K562 (cell line): Measurements from ENCODE around the gene ZC3H18. TPM values are rescaled to one million over a fixed set of nuclear protein-coding genes. Genes with fewer than 3 reads are reported as not detected.
A peak's percentile ranks its signal among the peaks of the same experiment; 100 is the strongest.

ENCODE experiments used
- BHLHE40 ChIP-seq: IDR thresholded peaks from 2 replicates; pipeline ENCODE4 v1.6.1; 2011; ENCODE audit warnings: low read length, improper control_type of control experiment
- ESRRA ChIP-seq: fragments of 450-650 bp; IDR thresholded peaks from 2 replicates; pipeline ENCODE4 v1.6.1; 2014; ENCODE audit warnings: low read depth, mild to moderate bottlenecking, moderate library complexity, borderline replicate concordance
- ESRRB ChIP-seq: fragments of 250-450 bp; sonication (Bioruptor Pico); IDR thresholded peaks from 2 replicates; pipeline ENCODE4 v1.5.0; 2020; ENCODE audit warnings: mild to moderate bottlenecking, moderate library complexity, borderline replicate concordance
- HSF4 ChIP-seq: fragments of 250-450 bp; sonication (Bioruptor Pico); IDR thresholded peaks from 2 replicates; pipeline ENCODE4 v2.1.2; 2022; ENCODE audit warnings: mild to moderate bottlenecking, moderate library complexity, borderline replicate concordance
- KAT8 ChIP-seq: fragments of 450-650 bp; IDR thresholded peaks from 2 replicates; pipeline ENCODE4 v1.6.1; 2016; ENCODE audit warnings: low read depth, mild to moderate bottlenecking
- MAZ ChIP-seq, 2 experiments: fragments of 450-650 bp in 1 of 2; sonication (generic) in 1 of 2; formaldehyde crosslinking; IDR thresholded peaks in 1 of 2; conservative IDR thresholded peaks in 1 of 2; 2 replicates each; pipeline versions ENCODE4 v1.4.0 to v1.5.0; 2020; ENCODE audit warnings: mild to moderate bottlenecking in 1 of 2, missing genetic modification reagents in 1 of 2
- NFIC ChIP-seq: fragments of 450-650 bp; IDR thresholded peaks from 2 replicates; pipeline ENCODE4 v1.6.1; 2017; ENCODE audit warnings: mild to moderate bottlenecking, inconsistent platforms
- PHB2 ChIP-seq: fragments of 450-650 bp; IDR thresholded peaks from 2 replicates; pipeline ENCODE4 v1.6.1; 2017; ENCODE audit warnings: low read depth
- PTBP1 ChIP-seq: fragments of 200-400 bp; formaldehyde crosslinking; IDR thresholded peaks from 2 replicates; pipeline ENCODE4 v1.6.1; 2017; ENCODE audit warnings: low read depth, low read length
- RAD21 ChIP-seq, 2 experiments: fragments of 250-450 bp in 1 of 2; fragments of 450-650 bp in 1 of 2; sonication (Bioruptor Pico) in 1 of 2; formaldehyde crosslinking in 1 of 2; IDR thresholded peaks in 1 of 2; conservative IDR thresholded peaks in 1 of 2; 2 replicates each; pipeline versions ENCODE4 v1.4.0 to v1.8.0; 2020 to 2022; ENCODE audit warnings: mild to moderate bottlenecking in 2 of 2, moderate library complexity in 1 of 2
- SMARCA4 ChIP-seq: fragments of 450-650 bp; IDR thresholded peaks from 2 replicates; pipeline ENCODE4 v1.6.1; 2016
- TCF3 ChIP-seq: sonication (generic); formaldehyde crosslinking; IDR thresholded peaks from 2 replicates; pipeline ENCODE4 v1.4.0; 2020; ENCODE audit warnings: mild to moderate bottlenecking, missing genetic modification reagents
- ZNF263 ChIP-seq: sonication (generic); formaldehyde crosslinking; IDR thresholded peaks from 2 replicates; pipeline ENCODE4 v1.8.0; 2022; ENCODE audit warnings: mild to moderate bottlenecking, missing genetic modification reagents, borderline replicate concordance
- polyA plus RNA-seq, 8 experiments: library from polyadenylated mRNA; depleted of rRNA in 4 of 8; stranded (reverse) in 5 of 8; unstranded in 3 of 8; fragments of >200 nt; fragmentation: Nextera tagmentation in 2 of 8; fragmentation: Illumina TruSeq in 1 of 8; extraction: Ambion mirVana in 2 of 8; extraction: Trizol in 1 of 8; gene quantifications; 2 replicates each; pipeline versions ENCODE4 v1.2.1 to v1.2.3, GENCODE V29; 2011 to 2014; ENCODE audit warnings: inconsistent platforms in 1 of 8, missing spikeins in 1 of 8
- total RNA-seq, 7 experiments: library from RNA; depleted of rRNA in 6 of 7; stranded (reverse); fragments of >200 nt in 6 of 7; fragmentation: Illumina TruSeq in 2 of 7; extraction: Trizol in 2 of 7; gene quantifications; 2 replicates each; pipeline versions ENCODE4 v1.2.1 to v1.2.3, GENCODE V29; 2011 to 2021; ENCODE audit warnings: low replicate concordance in 1 of 7
- TF ChIP-seq, protein P1 (sequence below): fragments of 250-450 bp; sonication (Bioruptor Pico); IDR thresholded peaks from 2 replicates; pipeline ENCODE4 v1.4.0; 2020
- TF ChIP-seq, protein P2 (sequence below): fragments of 250-450 bp; sonication (Bioruptor Pico); IDR thresholded peaks from 2 replicates; pipeline ENCODE4 v1.4.0; 2020; ENCODE audit warnings: borderline replicate concordance
- TF ChIP-seq, protein P3 (sequence below): fragments of 450-650 bp; IDR thresholded peaks from 2 replicates; pipeline ENCODE4 v1.6.1; 2018; ENCODE audit not compliant: partially characterized antibody

Gene ZC3H18
- total and polyA plus RNA-seq, 9 of the 15 experiments (the other 6 are each of a cell fraction or from before 2014, with no cell fraction given) = 1.7 to 88.7 (median 26.9) TPM

DNA sequence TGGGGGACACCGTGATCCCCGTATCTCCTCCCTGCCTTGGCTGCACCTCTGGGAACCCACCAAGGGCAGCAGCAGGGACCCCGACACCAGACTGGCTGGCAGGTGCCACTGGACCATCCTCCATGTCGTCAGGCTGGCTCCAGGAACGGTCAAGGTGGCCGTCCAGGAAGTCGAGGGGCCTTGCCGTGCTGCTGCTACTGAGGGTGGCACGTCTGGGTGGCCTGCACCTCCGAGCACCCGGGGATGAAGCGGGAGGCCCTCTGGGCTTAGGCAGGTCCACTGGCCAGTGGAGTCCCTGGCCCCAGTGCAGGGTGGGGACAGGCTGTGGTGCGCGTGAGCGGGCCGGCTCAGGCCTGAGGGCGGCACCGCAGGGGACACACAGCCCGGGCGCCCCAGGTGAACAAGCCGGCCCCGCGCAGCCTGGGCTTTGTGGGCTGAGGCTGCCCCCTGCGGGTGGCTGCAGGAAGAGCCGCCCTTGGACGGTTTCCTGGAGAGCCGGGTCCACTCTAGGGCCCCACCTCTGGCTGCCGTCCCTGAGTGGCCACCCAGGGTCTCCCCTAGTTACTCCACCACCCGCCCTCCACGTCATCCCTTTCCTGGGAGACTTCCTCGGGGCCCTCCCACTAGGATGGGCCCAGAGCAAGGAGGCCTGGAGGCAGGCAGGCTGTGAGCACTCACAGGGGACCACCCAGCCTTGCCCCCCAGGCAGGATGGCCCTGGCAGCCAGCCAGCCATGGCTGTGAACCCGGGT, 42.8 kb upstream of the ZC3H18 start (continued):
- peak; percentile 96 to 98 for TF ChIP-seq RAD21 (CRISPR knock-in tag; conservative IDR thresholded peaks at IDR 0.05 in 1 of 2, IDR thresholded peaks at IDR 0.05 in 1 of 2)
- peak; percentile 67 for TF ChIP-seq NFIC
- TF ChIP-seq TCF3 (CRISPR knock-in tag) = no peak
- TF ChIP-seq, protein P1, sequence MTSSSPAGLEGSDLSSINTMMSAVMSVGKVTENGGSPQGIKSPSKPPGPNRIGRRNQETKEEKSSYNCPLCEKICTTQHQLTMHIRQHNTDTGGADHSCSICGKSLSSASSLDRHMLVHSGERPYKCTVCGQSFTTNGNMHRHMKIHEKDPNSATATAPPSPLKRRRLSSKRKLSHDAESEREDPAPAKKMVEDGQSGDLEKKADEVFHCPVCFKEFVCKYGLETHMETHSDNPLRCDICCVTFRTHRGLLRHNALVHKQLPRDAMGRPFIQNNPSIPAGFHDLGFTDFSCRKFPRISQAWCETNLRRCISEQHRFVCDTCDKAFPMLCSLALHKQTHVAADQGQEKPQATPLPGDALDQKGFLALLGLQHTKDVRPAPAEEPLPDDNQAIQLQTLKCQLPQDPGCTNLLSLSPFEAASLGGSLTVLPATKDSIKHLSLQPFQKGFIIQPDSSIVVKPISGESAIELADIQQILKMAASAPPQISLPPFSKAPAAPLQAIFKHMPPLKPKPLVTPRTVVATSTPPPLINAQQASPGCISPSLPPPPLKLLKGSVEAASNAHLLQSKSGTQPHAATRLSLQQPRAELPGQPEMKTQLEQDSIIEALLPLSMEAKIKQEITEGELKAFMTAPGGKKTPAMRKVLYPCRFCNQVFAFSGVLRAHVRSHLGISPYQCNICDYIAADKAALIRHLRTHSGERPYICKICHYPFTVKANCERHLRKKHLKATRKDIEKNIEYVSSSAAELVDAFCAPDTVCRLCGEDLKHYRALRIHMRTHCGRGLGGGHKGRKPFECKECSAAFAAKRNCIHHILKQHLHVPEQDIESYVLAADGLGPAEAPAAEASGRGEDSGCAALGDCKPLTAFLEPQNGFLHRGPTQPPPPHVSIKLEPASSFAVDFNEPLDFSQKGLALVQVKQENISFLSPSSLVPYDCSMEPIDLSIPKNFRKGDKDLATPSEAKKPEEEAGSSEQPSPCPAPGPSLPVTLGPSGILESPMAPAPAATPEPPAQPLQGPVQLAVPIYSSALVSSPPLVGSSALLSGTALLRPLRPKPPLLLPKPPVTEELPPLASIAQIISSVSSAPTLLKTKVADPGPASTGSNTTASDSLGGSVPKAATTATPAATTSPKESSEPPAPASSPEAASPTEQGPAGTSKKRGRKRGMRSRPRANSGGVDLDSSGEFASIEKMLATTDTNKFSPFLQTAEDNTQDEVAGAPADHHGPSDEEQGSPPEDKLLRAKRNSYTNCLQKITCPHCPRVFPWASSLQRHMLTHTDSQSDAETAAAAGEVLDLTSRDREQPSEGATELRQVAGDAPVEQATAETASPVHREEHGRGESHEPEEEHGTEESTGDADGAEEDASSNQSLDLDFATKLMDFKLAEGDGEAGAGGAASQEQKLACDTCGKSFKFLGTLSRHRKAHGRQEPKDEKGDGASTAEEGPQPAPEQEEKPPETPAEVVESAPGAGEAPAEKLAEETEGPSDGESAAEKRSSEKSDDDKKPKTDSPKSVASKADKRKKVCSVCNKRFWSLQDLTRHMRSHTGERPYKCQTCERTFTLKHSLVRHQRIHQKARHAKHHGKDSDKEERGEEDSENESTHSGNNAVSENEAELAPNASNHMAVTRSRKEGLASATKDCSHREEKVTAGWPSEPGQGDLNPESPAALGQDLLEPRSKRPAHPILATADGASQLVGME = peak; percentile 49; the same call in 1 of the 2 replicates
- TF ChIP-seq ESRRB (CRISPR knock-in tag) = no peak
- no peak for TF ChIP-seq SMARCA4
- peak; percentile 59; the same call in 1 of the 2 replicates for TF ChIP-seq PTBP1
- no peak for TF ChIP-seq PHB2
- TF ChIP-seq KAT8 = no peak
- TF ChIP-seq ZNF263 (CRISPR knock-in tag) = peak; percentile 32; the same call in 1 of the 2 replicates
- TF ChIP-seq ESRRA = peak; percentile 61; the same call in 1 of the 2 replicates
- TF ChIP-seq, protein P2, sequence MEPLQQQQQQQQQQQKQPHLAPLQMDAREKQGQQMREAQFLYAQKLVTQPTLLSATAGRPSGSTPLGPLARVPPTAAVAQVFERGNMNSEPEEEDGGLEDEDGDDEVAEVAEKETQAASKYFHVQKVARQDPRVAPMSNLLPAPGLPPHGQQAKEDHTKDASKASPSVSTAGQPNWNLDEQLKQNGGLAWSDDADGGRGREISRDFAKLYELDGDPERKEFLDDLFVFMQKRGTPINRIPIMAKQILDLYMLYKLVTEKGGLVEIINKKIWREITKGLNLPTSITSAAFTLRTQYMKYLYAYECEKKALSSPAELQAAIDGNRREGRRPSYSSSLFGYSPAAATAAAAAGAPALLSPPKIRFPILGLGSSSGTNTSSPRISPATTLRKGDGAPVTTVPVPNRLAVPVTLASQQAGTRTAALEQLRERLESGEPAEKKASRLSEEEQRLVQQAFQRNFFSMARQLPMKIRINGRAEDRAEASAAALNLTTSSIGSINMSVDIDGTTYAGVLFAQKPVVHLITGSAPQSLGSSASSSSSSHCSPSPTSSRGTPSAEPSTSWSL (CRISPR knock-in tag) = 0 out of 2 replicates have a peak, but pooled peaks have one; percentile 61
- peak; percentile 60 to 72; a peak in 3 of 4 replicates for TF ChIP-seq MAZ (CRISPR knock-in tag; conservative IDR thresholded peaks at IDR 0.05 in 1 of 2, IDR thresholded peaks at IDR 0.05 in 1 of 2)
- no peak for TF ChIP-seq BHLHE40
- 0 out of 2 replicates have a peak, but pooled peaks have one; percentile 28 for TF ChIP-seq HSF4
- TF ChIP-seq, protein P3, sequence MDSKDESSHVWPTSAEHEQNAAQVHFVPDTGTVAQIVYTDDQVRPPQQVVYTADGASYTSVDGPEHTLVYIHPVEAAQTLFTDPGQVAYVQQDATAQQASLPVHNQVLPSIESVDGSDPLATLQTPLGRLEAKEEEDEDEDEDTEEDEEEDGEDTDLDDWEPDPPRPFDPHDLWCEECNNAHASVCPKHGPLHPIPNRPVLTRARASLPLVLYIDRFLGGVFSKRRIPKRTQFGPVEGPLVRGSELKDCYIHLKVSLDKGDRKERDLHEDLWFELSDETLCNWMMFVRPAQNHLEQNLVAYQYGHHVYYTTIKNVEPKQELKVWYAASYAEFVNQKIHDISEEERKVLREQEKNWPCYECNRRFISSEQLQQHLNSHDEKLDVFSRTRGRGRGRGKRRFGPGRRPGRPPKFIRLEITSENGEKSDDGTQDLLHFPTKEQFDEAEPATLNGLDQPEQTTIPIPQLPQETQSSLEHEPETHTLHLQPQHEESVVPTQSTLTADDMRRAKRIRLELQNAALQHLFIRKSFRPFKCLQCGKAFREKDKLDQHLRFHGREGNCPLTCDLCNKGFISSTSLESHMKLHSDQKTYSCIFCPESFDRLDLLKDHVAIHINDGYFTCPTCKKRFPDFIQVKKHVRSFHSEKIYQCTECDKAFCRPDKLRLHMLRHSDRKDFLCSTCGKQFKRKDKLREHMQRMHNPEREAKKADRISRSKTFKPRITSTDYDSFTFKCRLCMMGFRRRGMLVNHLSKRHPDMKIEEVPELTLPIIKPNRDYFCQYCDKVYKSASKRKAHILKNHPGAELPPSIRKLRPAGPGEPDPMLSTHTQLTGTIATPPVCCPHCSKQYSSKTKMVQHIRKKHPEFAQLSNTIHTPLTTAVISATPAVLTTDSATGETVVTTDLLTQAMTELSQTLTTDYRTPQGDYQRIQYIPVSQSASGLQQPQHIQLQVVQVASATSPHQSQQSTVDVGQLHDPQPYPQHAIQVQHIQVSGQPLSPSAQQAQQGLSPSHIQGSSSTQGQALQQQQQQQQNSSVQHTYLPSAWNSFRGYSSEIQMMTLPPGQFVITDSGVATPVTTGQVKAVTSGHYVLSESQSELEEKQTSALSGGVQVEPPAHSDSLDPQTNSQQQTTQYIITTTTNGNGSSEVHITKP = peak; percentile 21
